Activated naive CD8-positive, alpha-beta T cell treated with anti-CD3 and anti-CD28 coated beads, Interleukin-2, amount 10 ng/mL, durations not matched to agents 7 days and 5 days (primary cell): ENCODE measurements around the gene C1QB. TPM values are rescaled to one million over a fixed set of nuclear protein-coding genes. Genes with fewer than 3 reads are reported as not detected.
"Not testable (repeated sequence)": the region's sequence is repeated elsewhere in the genome, so short reads cannot be mapped to it uniquely, and the experiment has no call there.

Source experiments
- ATAC-seq: fragments of 150-1000 bp; cut with Tn5 transposase; one replicate; pipeline ENCODE4 v1.10.0; 2021; ENCODE audit warnings: low read depth, moderate library complexity
- POLR2A ChIA-PET: fragments of 350-600 bp; sonication (Branson Sonifier 250); formaldehyde crosslinking; loops from one replicate; lab custom pipeline; 2021; ENCODE audit warnings: antibody characterized with exemption; lab: Charles Lee
- DNase-seq: peaks from one replicate; pipeline ENCODE4 v3.0.0; 2021
- H3K27ac Mint-ChIP-seq: one replicate; pipeline ENCODE4 v1.8.0; 2022; ENCODE audit warnings: mild to moderate bottlenecking, mixed read lengths
- H3K27me3 Mint-ChIP-seq: one replicate; pipeline ENCODE4 v1.8.0; 2022; ENCODE audit warnings: mild to moderate bottlenecking, moderate library complexity, mixed read lengths
- H3K36me3 Mint-ChIP-seq: one replicate; pipeline ENCODE4 v1.8.0; 2021; ENCODE audit warnings: mild to moderate bottlenecking, mixed read lengths
- H3K4me1 Mint-ChIP-seq: one replicate; pipeline ENCODE4 v1.8.0; 2021; ENCODE audit warnings: mixed read lengths
- H3K4me3 Mint-ChIP-seq: one replicate; pipeline ENCODE4 v1.8.0; 2022; ENCODE audit warnings: mild to moderate bottlenecking, moderate library complexity, mixed read lengths
- H3K9me3 Mint-ChIP-seq: one replicate; pipeline ENCODE4 v1.8.0; 2021; ENCODE audit warnings: mixed read lengths
- total RNA-seq, 2 experiments: library from RNA; stranded (reverse); gene quantifications; one replicate each; pipeline ENCODE4 v1.2.3, GENCODE V29; 2021

The C1QB gene
- total RNA-seq, 2 experiments from 2014 or later, result 0.50 to 0.79 TPM

DNA sequence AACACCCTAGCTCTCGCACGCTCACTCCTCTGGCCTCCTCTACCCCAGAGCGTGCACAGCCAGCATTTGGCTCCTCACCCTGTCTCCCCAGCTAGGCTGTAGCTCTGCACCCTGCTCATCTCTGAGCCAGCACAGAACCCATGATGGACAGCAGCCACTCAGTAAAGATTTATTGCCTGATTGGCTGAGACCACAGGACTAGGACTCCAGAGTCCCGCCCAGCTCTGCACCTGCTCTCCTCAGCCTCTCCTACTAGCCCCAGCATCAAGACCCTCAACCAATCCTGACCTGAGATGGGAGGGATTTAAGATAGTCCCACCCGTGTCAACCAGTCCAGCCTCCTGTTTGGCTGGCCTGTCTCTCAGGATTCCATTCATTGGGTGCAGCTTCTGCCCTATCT is 9.3 kb downstream of the C1QB start:
- no peak overlapping the region for H3K27ac Mint-ChIP-seq
- H3K36me3 Mint-ChIP-seq, result no peaks in the 10 kb centered on the region
- no peaks in the 10 kb centered on the region for H3K4me1 Mint-ChIP-seq
- ATAC-seq, result no peak
- POLR2A ChIA-PET, result no interaction called here
- no peak for DNase-seq
- H3K9me3 Mint-ChIP-seq, result no peaks in the 10 kb centered on the region
- H3K4me3 Mint-ChIP-seq, result no peak overlapping the region
- peaks cover 2% of the 10 kb centered on the region for H3K27me3 Mint-ChIP-seq

DNA sequence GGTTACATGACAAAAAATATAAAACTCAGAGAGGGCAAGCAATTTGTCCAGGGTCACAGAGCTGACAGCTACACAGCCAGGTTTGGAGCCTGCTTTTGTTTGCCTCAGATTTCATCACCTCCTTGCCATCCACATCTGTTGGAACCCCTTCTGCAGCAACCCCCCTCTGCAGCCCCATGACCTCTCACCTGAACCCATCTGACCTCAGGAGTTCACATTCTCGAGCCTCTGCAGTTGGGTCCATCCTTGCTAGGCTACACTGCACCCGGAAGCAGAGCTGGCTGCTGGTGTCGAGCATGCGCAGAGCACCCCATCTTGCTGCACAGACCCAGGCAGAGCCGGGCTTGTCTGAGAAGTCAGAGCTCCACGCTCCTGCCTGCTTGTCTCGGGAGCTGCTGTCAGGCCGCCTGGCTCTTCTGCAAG is 10.0 kb downstream of the C1QB start:
- Mint-ChIP-seq H3K4me3 (no peak overlapping the region), H3K9me3 (no peaks in the 10 kb centered on the region), H3K36me3 (no peaks in the 10 kb centered on the region), H3K27ac (no peak overlapping the region), H3K4me1 (no peaks in the 10 kb centered on the region), H3K27me3 (peaks cover 2% of the 10 kb centered on the region)
- ATAC-seq (no peak), DNase-seq (no peak)
- POLR2A ChIA-PET, result no interaction called here

DNA sequence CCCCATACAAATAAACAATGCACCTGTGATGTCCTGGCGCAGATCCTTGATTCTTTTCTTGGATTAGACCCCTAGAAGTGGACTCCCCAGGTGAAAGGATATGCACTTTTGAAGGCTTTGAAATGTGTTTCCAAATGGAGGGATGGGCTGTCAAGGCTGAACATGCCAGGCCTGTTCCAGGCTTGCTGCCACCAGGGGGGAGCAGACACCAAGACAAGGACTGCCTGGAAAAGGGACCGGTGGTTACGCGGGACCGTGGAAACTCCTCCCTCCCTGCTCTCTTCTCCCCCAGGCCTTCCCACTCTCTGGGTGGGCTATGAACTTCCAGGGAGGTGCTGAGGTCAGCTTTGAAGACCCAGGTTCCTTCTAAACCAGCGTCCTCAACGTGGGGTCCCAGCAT is 12.7 kb downstream of the C1QB start:
- DNase-seq, result no peak
- H3K27ac Mint-ChIP-seq, result no peak overlapping the region
- ATAC-seq, result no peak
- H3K36me3 Mint-ChIP-seq, result no peaks in the 10 kb centered on the region
- H3K27me3 Mint-ChIP-seq, result peaks cover 5% of the 10 kb centered on the region
- POLR2A ChIA-PET, result no interaction called here
- no peaks in the 10 kb centered on the region for H3K4me1 Mint-ChIP-seq
- no peak overlapping the region for H3K4me3 Mint-ChIP-seq
- no peaks in the 10 kb centered on the region for H3K9me3 Mint-ChIP-seq

DNA sequence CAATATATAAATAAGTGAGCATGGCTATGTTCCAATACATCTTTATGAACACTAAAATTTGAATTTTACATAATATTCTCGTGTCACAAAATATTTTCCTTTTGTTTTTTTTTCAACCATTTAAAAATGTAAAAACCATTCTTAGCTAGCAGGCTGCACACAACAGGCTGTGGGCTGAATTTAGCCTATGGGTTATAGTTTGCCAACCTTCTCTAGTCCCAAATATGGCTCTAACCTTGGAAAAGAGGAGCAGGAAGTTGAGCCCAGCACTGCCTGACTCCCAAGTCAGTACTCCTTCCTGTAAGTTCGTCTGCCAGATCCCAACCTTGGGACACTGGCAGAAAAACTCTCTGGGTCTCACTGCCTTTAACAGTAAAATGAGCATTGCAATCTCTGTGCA is 13.4 kb downstream of the C1QB start:
- H3K27ac Mint-ChIP-seq, result no peak overlapping the region
- H3K4me3 Mint-ChIP-seq, result no peak overlapping the region
- no peaks in the 10 kb centered on the region for H3K4me1 Mint-ChIP-seq
- peaks cover 5% of the 10 kb centered on the region for H3K27me3 Mint-ChIP-seq
- no peaks in the 10 kb centered on the region for H3K9me3 Mint-ChIP-seq
- ATAC-seq (no peak), DNase-seq (no peak)
- POLR2A ChIA-PET, result no interaction called here
- H3K36me3 Mint-ChIP-seq, result no peaks in the 10 kb centered on the region

DNA sequence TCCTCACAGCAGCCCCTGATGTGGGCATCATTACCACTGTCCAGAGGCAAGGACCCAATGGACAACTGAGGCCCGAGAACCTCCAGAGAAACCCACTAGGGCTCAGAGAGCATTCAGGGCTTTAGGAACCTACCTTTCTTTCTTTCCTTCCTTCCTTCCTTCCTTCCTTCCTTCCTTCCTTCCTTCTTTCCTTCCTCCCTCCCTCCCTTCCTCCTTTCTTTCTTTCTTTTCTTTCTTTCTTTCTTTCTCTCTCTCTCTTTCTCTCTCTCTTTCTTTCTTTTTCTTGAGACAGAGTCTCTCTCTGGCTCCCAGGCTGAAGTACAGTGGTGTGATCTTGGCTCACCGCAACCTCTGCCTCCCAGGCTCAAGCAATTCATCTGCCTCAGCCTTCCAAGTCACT is 15.8 kb downstream of the C1QB start:
- peaks cover 17% of the 10 kb centered on the region for H3K27me3 Mint-ChIP-seq
- POLR2A ChIA-PET, H3K4me3 Mint-ChIP-seq, H3K9me3 Mint-ChIP-seq, H3K4me1 Mint-ChIP-seq, H3K36me3 Mint-ChIP-seq, H3K27ac Mint-ChIP-seq, ATAC-seq, DNase-seq: not testable (repeated sequence)

DNA sequence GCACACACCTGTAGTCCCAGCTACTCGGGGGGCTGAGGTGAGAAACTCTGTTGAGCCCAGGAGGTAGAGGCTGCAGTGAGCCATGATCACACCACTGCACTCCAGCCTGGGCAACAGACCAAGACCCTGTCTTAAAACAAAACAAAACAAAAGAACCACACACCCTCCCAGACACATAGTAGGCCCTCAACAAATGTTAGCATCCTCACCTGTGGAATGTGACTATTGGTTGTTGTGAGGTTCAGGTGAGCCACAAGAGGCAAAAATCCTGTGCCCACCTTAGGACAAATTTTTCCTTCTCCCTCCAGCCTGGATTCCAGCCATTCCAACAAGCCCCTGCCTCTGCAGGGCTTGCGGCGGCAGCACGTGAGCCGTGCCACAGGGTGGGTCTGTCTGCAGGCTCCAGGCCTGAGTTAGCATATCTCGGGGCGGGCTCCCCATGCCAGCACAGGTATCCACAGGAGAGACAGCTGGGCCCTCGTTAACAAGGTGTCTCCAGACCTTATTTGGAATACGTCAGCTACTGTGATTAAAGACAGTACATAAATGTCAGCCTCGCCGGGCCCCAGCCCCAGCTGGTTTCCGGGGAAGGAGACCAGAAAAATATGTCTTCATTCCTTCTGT is 17.4 kb downstream of the C1QB start:
- Mint-ChIP-seq H3K27ac (no peak overlapping the region), H3K4me3 (no peak overlapping the region), H3K4me1 (no peaks in the 10 kb centered on the region), H3K36me3 (no peaks in the 10 kb centered on the region), H3K27me3 (peaks cover 22% of the 10 kb centered on the region), H3K9me3 (no peaks in the 10 kb centered on the region)
- no peak for ATAC-seq
- POLR2A ChIA-PET, result no interaction called here
- DNase-seq, result no peak

DNA sequence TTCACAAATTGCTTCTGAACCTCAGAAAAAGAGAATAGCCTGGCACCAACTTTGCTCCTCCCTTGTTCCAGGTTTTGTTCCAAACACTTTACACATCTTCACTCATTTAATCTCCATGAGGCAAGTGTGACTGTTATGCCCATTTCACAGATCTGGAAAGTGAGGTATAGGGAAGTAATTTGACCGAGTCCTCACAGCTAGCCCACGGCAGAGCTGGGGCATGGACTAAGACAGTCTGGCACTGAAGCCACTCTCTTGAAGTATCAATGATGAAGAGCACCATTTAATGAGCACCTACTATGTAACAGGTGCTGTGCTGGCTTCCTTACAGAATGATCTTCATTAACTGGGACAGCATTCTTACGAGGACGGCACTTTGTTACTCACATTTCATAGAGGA is 19.0 kb downstream of the C1QB start:
- Mint-ChIP-seq H3K4me3 (no peak overlapping the region), H3K27me3 (peaks cover 22% of the 10 kb centered on the region), H3K4me1 (no peaks in the 10 kb centered on the region), H3K36me3 (no peaks in the 10 kb centered on the region), H3K27ac (no peak overlapping the region), H3K9me3 (no peaks in the 10 kb centered on the region)
- ATAC-seq (no peak), DNase-seq (no peak)
- POLR2A ChIA-PET, result no interaction called here

DNA sequence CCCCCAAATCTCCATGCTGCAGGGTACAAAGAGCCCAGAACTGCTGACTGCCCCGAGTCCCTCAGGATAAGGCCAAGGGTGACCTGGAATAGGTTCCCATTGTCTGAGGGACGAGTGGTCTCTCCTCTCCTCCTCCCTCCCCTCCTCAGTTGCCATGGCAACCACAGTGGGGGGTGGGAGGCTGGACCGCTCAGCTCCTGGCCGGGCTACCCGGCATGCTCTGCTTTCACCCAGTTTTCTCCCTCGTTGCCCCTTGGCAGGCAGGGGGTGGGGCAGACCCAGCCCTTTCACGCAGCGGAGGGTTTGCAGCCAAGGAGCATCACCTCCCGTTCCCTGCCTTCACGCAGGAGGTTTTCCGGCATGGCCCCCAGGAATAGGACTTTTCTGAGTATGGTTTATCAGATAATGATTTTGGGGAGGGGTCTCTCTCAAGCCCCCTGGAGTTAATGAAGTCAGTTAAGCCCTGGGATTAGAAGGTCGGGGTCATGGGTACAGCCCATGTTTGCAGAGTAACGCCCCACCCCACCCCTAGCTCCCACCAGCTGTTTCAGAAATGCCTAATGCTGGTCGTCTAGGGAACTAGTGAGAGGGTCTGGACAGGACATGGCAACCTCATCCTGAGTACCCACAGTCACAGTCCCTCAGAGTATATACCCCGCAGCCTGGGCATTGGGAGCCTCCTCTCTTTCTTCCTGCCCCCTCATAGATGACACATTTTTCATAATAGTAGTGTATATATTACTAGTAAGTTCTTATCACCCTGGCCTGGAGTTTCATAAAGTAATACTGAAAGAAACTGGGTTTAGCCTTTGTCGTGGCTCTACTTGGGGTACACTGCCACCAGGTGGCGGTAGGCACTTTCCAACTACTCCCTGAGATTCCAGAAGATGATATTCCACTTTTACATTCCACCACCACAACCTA is 20.7 kb downstream of the C1QB start:
- no peaks in the 10 kb centered on the region for H3K4me1 Mint-ChIP-seq
- H3K9me3 Mint-ChIP-seq, result no peaks in the 10 kb centered on the region
- no peak overlapping the region for H3K4me3 Mint-ChIP-seq
- POLR2A ChIA-PET, result no interaction called here
- no peak for DNase-seq
- no peaks in the 10 kb centered on the region for H3K36me3 Mint-ChIP-seq
- no peak overlapping the region for H3K27ac Mint-ChIP-seq
- H3K27me3 Mint-ChIP-seq, result peaks cover 19% of the 10 kb centered on the region
- no peak for ATAC-seq

DNA sequence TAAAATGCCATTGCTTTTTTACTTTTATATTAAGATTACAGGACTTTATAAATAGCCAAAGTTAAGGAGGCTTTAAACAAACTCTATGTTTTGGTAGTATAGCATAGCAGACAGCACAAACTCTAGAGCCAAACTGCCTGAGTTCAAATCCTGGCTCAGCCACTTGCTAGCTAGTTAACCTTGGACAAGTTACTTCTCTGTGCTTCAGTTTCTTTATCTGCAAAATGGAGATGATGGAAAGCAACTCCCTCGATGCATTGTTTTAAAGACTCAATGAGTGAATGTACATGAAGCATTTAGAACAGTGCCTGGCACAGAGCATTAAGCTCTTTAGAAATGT is 21.3 kb downstream of the C1QB start:
- Mint-ChIP-seq H3K9me3 (no peaks in the 10 kb centered on the region), H3K36me3 (no peaks in the 10 kb centered on the region), H3K27me3 (peaks cover 17% of the 10 kb centered on the region), H3K4me1 (no peaks in the 10 kb centered on the region), H3K4me3 (no peak overlapping the region), H3K27ac (no peak overlapping the region)
- ATAC-seq (no peak), DNase-seq (no peak)
- POLR2A ChIA-PET, result no interaction called here

DNA sequence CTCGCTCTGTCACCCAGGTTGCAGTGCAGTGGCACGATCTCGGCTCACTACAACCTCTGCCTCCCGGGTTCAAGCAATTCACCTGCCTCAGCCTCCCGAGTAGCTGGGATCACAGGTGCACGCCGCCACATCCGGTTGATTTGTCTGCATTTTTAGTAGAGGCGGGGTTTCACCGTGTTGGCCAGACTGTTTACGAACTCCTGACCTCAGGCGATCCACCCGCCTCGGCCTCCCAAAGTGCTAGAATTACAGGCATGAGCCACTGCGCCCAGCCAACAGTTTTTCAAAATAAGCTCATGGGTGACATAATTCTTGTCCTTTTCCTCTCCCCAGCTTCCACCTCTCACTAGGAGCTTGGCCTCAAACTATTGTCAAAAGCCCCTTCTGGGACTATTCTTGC is 23.1 kb downstream of the C1QB start:
- H3K9me3 Mint-ChIP-seq, H3K36me3 Mint-ChIP-seq, H3K4me3 Mint-ChIP-seq, H3K4me1 Mint-ChIP-seq, POLR2A ChIA-PET, ATAC-seq, DNase-seq, H3K27ac Mint-ChIP-seq: not testable (repeated sequence)
- peaks cover 17% of the 10 kb centered on the region for H3K27me3 Mint-ChIP-seq

DNA sequence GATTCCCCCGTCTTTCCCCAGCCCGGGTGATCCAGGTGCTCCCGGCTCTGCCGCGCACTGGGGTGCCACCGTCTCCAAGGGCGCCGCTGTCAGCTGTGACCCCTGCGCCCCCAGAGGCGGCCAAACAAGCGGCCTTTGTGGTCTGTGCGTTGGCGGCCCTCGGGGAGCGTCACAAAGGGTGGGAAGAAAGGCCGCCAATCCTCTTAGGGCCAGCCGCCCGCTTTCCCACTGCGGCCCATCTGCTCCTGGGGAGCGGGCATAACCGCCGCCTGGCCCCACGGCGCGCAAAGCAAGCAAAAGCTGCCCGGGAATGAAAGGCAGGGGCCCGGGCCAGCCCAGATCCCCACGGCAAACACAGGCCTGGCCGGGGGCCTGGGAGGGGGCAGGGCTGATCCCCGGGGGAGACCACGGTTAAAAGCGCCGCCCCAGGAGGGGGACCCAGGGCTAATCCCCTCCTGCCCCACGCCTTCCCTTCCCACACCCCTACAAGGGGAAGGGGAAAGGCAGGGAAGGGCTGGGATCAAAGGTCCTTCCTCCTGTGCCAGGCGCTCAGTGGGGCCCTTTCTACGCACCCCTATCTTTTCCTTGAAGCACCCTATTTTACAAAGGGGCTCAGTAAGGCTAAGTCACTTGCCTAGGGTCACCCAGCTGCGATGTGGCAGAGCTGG is 24.0 kb downstream of the C1QB start:
- POLR2A ChIA-PET, result no interaction called here
- H3K4me3 Mint-ChIP-seq, result no peak overlapping the region
- H3K9me3 Mint-ChIP-seq, result no peaks in the 10 kb centered on the region

DNA sequence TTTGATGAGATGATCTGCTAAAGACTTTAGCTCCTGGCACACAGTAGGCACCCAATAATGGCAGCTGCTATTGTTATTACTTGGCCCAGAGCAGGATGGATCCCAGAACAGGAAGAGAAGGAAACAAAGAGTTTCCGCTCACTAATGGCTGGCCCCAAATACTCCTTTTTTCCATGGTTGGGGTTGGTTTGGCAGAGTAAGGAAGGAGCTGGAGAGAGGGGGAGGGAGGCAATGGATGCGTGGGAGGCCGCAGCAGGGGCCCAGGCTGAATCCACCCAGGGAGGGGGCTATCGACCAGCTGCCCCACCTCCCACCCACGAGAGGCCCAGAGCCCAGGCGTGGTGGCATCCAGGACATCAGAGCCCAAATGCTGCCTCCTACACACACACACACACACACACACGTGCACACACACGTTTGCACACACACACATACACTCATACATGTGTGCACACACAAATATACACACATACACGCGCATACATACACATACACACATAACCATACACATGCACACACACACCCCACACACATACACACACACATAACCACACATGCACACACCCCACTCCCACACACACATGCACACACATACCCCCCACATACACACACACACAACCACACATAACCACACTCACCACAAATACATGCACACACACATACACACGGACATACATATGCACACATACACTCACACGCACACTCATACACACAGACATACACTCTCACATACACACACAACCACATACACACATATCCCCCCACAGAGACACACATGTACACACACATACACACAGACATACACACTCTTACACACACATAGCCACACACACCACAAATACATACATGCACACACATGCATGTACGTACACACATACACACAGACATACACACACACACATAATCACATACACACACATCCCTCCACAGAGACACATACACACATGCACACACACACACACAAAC is 25.2 kb downstream of the C1QB start:
- Mint-ChIP-seq H3K4me1 (no peaks in the 10 kb centered on the region), H3K4me3 (no peak overlapping the region), H3K9me3 (no peaks in the 10 kb centered on the region), H3K36me3 (no peaks in the 10 kb centered on the region), H3K27ac (no peak overlapping the region), H3K27me3 (peaks cover 6% of the 10 kb centered on the region)
- no peak for ATAC-seq
- no peak for DNase-seq
- POLR2A ChIA-PET, result no interaction called here

More for the DNA sequence above, 24.0 kb downstream of the C1QB start:
- Mint-ChIP-seq H3K27me3 (peaks cover 17% of the 10 kb centered on the region), H3K4me1 (no peaks in the 10 kb centered on the region), H3K27ac (no peak overlapping the region), H3K36me3 (no peaks in the 10 kb centered on the region)
- DNase-seq, result no peak
- ATAC-seq, result no peak

DNA sequence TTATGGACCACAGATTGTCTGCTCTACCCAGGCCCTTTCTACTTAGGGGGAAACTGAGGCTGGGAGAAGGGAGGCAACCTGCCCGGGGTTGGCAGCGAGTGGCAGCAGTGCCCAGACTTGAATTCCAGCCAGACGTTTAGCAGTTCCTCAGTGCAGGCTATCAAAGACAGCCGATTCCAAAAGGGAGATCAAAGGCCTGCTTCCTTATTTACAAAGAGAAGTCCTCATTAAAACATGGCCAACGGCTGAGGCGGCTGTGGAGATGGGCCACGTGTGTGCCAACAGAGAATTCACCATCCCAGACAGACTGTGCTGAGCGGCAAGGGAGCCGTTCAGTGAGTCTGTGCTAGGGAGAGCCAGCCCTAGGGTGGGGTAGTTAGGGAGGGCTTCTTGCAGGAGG is 27.7 kb downstream of the C1QB start:
- Mint-ChIP-seq H3K27me3 (no peaks in the 10 kb centered on the region), H3K4me3 (no peak overlapping the region), H3K4me1 (no peaks in the 10 kb centered on the region), H3K9me3 (no peaks in the 10 kb centered on the region), H3K36me3 (no peaks in the 10 kb centered on the region), H3K27ac (no peak overlapping the region)
- ATAC-seq (no peak), DNase-seq (no peak)
- POLR2A ChIA-PET, result no interaction called here
